Lung (tissue), 13 donors: ENCODE measurements around the gene DGAT2L6. TPM values are rescaled to one million over a fixed set of nuclear protein-coding genes. Genes with fewer than 3 reads are reported as not detected.

ENCODE experiments used
- ATAC-seq: fragments of 200-7000 bp; cut with Tn5 transposase; one replicate; pipeline ENCODE4 v1.9.1; 2020; ENCODE audit warnings: moderate number of reproducible peaks; ENCODE audit not compliant: insufficient read depth, low FRiP score
- DNase-seq, 3 donors: peaks; one replicate each; pipeline ENCODE4 v3.0.0-alpha.2; 2013 to 2017
- H3K27ac ChIP-seq, 2 donors: one replicate each; pipeline ENCODE4 v1.5.1; 2013; ENCODE audit warnings: mild to moderate bottlenecking in 2 of 2, moderate library complexity in 2 of 2, control low read depth in 1 of 2, inconsistent platforms in 1 of 2, low read depth in 1 of 2, low read length in 1 of 2
- H3K27me3 ChIP-seq, 3 donors: one replicate each; pipeline ENCODE4 v1.5.1; 2013; ENCODE audit warnings: low read length in 2 of 3; ENCODE audit not compliant: control insufficient read depth in 3 of 3, insufficient read depth in 3 of 3
- H3K36me3 ChIP-seq, 4 donors: one replicate each; pipeline ENCODE4 v1.5.1; 2013; ENCODE audit warnings: low read length in 4 of 4, mild to moderate bottlenecking in 1 of 4, moderate library complexity in 1 of 4; ENCODE audit not compliant: control insufficient read depth in 4 of 4, insufficient read depth in 4 of 4
- H3K4me1 ChIP-seq, 5 donors: one replicate each; pipeline ENCODE4 v1.5.1; 2013; ENCODE audit warnings: low read length in 5 of 5, mild to moderate bottlenecking in 2 of 5, moderate library complexity in 1 of 5; ENCODE audit not compliant: control insufficient read depth in 5 of 5, insufficient read depth in 5 of 5
- H3K4me3 ChIP-seq: one replicate; pipeline ENCODE4 v1.5.1; 2013; ENCODE audit warnings: mild to moderate bottlenecking, control low read depth, moderate library complexity
- H3K9ac ChIP-seq, 2 donors: one replicate each; pipeline ENCODE4 v1.5.1; 2013; ENCODE audit warnings: low read length in 2 of 2, control low read depth in 1 of 2; ENCODE audit not compliant: insufficient read depth in 1 of 2
- H3K9me3 ChIP-seq, 4 donors: one replicate each; pipeline ENCODE4 v1.5.1; 2013; ENCODE audit warnings: low read length in 3 of 4, mild to moderate bottlenecking in 1 of 4, moderate library complexity in 1 of 4; ENCODE audit not compliant: control insufficient read depth in 4 of 4, insufficient read depth in 3 of 4
- CTCF ChIP-seq: IDR thresholded peaks from 2 replicates; pipeline ENCODE4 v1.5.1; 2012; ENCODE audit warnings: mild to moderate bottlenecking; ENCODE audit errors: control extremely low read depth, extremely low read depth
- WGBS, 2 donors: extraction: QIAGEN DNeasy Blood & Tissue Kit; methylation state at CpG; one replicate each; pipeline ENCODE4 v1.1.7; 2013; 5-methylcytosine and 5-hydroxymethylcytosine counted together
- polyA plus RNA-seq, 2 donors: library from polyadenylated mRNA; stranded (reverse); fragments of 200-250 nt; gene quantifications; one replicate each; pipeline ENCODE4 v1.2.1, GENCODE V29; 2013
- small RNA-seq: library from RNA; depleted of rRNA; stranded (forward); fragments of <200 nt; gene quantifications from one replicate; pipeline ENCODE3, GENCODE V24; 2014; ENCODE audit warnings: low replicate concordance
- total RNA-seq, 2 donors: library from RNA; depleted of rRNA in 1 of 2; stranded (reverse); fragments of >200 nt in 1 of 2; gene quantifications; one replicate each; pipeline ENCODE4 v1.2.1, GENCODE V29; 2014 to 2021
- donor health status: control.
- donor health status: control.
- donor health status: Bipolar disorder and iron deficiency.
- donor health status: healthy.
- donor health status: DM: yes; HTN: yes; CAD: no.

Gene DGAT2L6
- total and polyA plus RNA-seq, 4 donors = not detected

GRCh38 chrX:70254909-70255308 lies 77.6 kb downstream of the DGAT2L6 start:
- ATAC-seq = no peak
- Histone ChIP-seq H3K4me1 (no peaks in the 10 kb centered on the region), H3K36me3 (peaks cover 0 to 2% (median 0%) of the 10 kb centered on the region in 4 donors), H3K27me3 (no peaks in the 10 kb centered on the region), H3K27ac (no peak overlapping the region), H3K9ac (no peak overlapping the region), H3K4me3 (no peak overlapping the region), H3K9me3 (peaks cover 0 to under 1% (median 0%) of the 10 kb centered on the region in 4 donors)
- DNase-seq = no peak
- no peak for TF ChIP-seq CTCF
- 88 to 93% methylated on average over 3 of the region's 3 CpGs for WGBS, 2 donors

Small RNA genes lying within 50 kb of the gene (small RNA-seq; reads per million reads assigned to genes)
- not detected for gene RNA5SP507

Other genes starting within 250 kb of the DGAT2L6 start
- not detected for gene AWAT2, start 127.5 kb upstream of the DGAT2L6 start, total RNA-seq
- gene AWAT2, start 127.5 kb upstream of the DGAT2L6 start, polyA plus RNA-seq = under 1 TPM in 1 of 2 donors, not detected in 1; 0.07 TPM
- not detected for gene OTUD6A, start 115.0 kb upstream of the DGAT2L6 start, total RNA-seq
- not detected for gene OTUD6A, start 115.0 kb upstream of the DGAT2L6 start, polyA plus RNA-seq
- gene IGBP1, start 44.0 kb upstream of the DGAT2L6 start, total RNA-seq = 10 to 100 TPM; 35.5 to 69.1 TPM
- 10 to 100 TPM; 38.1 to 38.5 TPM for gene IGBP1, start 44.0 kb upstream of the DGAT2L6 start, polyA plus RNA-seq
- not detected for gene AWAT1, start 57.2 kb downstream of the DGAT2L6 start, total RNA-seq
- gene AWAT1, start 57.2 kb downstream of the DGAT2L6 start, polyA plus RNA-seq = not detected
- gene P2RY4, start 82.7 kb downstream of the DGAT2L6 start, total RNA-seq = 1 to 10 TPM in 1 of 2 donors, under 1 TPM in 1; 0.37 to 1.3 TPM
- gene P2RY4, start 82.7 kb downstream of the DGAT2L6 start, polyA plus RNA-seq = under 1 TPM; 0.06 to 0.08 TPM
- gene ARR3, start 90.9 kb downstream of the DGAT2L6 start, total RNA-seq = not detected
- not detected for gene ARR3, start 90.9 kb downstream of the DGAT2L6 start, polyA plus RNA-seq
- not detected for gene RAB41, start 104.7 kb downstream of the DGAT2L6 start, total RNA-seq
- gene RAB41, start 104.7 kb downstream of the DGAT2L6 start, polyA plus RNA-seq = not detected
- 10 to 100 TPM; 25.6 to 26.3 TPM for gene PDZD11, start 112.4 kb downstream of the DGAT2L6 start, total RNA-seq
- 10 to 100 TPM; 29.8 to 55.9 TPM for gene PDZD11, start 112.4 kb downstream of the DGAT2L6 start, polyA plus RNA-seq
- gene KIF4A, start 112.6 kb downstream of the DGAT2L6 start, total RNA-seq = 1 to 10 TPM in 1 of 2 donors, under 1 TPM in 1; 0.61 to 2.4 TPM
- under 1 TPM; 0.33 to 0.66 TPM for gene KIF4A, start 112.6 kb downstream of the DGAT2L6 start, polyA plus RNA-seq
- not detected for gene GDPD2, start 245.8 kb downstream of the DGAT2L6 start, total RNA-seq
- not detected for gene GDPD2, start 245.8 kb downstream of the DGAT2L6 start, polyA plus RNA-seq